Fibroblast of mammary gland (primary cell): ENCODE results near the gene LPXN.

Source experiments
- DNase-seq: peaks from one replicate; pipeline ENCODE4 v3.0.0-alpha.2; 2010; ENCODE audit warnings: low read depth
- H3K4me3 ChIP-seq: 2 replicates; pipeline ENCODE4 v1.5.1; 2011; ENCODE audit warnings: low read depth, mild to moderate bottlenecking, low read length, moderate library complexity; ENCODE audit not compliant: control insufficient read depth
- CTCF ChIP-seq: conservative IDR thresholded peaks from 2 replicates; pipeline ENCODE4 v1.5.1; 2011; ENCODE audit warnings: low read depth, low read length, inconsistent platforms; ENCODE audit not compliant: control insufficient read depth, insufficient read depth

Gene LPXN

GRCh38 chr11:58580311-58580710 lies 4.7 kb upstream of the LPXN start:
- H3K4me3 ChIP-seq, result peak overlapping the region; percentile 84
- no peak for TF ChIP-seq CTCF
- no peak for DNase-seq

- peak; percentile 90 for DNase-seq
- TF ChIP-seq CTCF, result peak; percentile 67
- H3K4me3 ChIP-seq, result peak overlapping the region; percentile 84
Measured at GRCh38 chr11:58579192-58580129, 3.8 kb upstream of the LPXN start.

- DNase-seq, result peak; percentile 97
- H3K4me3 ChIP-seq, result peak within 1 kb of the TSS; percentile 95
- no peak for TF ChIP-seq CTCF
Measured at GRCh38 chr11:58578635-58579191, 3.1 kb upstream of the LPXN start, which contains the start of gene ZFP91. Gene ZFP91 (plus strand): TSS chr11:58579063. CDS start chr11:58579282, 219 bp downstream.

GRCh38 chr11:58578136-58578634 lies 2.5 kb upstream of the LPXN start:
- H3K4me3 ChIP-seq, result peak overlapping the region; percentile 95
- no peak for TF ChIP-seq CTCF
- peak; percentile 98 for DNase-seq

DNA sequence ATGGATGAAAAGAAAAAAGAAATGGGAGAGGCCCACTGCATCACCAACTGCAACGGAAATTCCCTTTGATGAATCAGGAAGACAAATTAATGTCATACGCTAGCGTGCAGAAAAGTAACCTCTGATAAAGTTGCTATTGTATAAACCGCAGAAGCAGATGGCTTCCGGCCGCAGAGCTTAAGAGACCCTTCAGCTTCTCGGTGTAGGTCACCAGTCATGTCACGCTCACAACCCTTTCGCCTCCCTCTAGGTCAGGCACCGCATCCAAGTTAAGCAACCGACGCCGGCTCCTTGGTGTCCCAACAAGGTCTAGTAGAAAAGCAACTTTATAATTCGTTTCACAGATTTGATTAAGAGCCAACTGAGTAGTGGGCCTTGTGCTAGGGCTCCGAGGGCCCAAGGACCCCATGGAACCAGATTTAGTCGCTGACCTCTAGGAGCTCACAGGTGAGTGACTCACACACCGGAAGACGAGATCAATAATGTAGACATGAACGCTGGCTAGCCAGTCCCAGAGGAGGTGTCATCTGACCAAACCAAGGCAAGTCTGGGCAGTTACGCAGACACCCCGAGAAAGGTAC lies 2.0 kb upstream of the LPXN start:
- peak overlapping the region; percentile 95 for H3K4me3 ChIP-seq
- DNase-seq, result peak; percentile 91
- TF ChIP-seq CTCF, result no peak

DNA sequence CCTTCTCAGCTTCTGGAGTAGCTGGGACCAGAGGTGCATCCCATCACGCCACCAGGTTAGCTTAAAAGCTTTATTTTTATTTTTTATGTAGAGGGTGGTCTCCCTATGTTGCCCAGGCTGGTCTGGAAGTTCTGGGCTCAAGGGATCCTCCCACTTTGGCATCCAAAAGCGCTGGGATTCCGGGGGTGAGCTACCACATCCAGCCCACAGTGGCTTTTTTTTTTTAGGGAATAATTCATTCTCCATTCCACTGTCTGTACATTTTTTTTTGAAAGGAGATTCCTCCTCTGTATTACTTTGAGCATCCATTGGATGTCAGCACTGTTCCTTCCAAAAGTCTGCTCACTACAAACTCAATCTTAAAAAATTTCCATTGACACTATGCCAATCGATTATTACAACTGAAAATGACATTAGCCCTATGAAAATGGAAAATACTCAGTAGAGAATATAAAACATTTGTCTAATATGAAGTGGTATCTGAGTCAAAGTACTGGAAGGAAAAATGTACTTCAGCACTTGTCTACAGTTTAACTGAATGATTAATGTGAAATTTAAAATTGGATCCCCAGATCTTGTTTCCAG lies 1.3 kb upstream of the LPXN start:
- peak; percentile 61 for TF ChIP-seq CTCF
- DNase-seq, result peak; percentile 66
- peak overlapping the region; percentile 95 for H3K4me3 ChIP-seq
